ENCODE measurements around the gene SELENON. TPM values are rescaled to one million over a fixed set of nuclear protein-coding genes. Genes with fewer than 3 reads are reported as not detected.

The SELENON gene
- polyA plus RNA-seq, 2 of the 4 experiments (the other 2 are of a cell fraction), result 16.6 to 41.1 TPM

GRCh38 chr1:25782608-25783201 lies 17.3 kb upstream of the SELENON start:
- CTCF ChIA-PET, result interaction anchor here (1.2 kb wide), 1 partner anchor 13 kb away, joined by 4 read pairs; no protein-coding TSS in a partner anchor
- FAIRE-seq (no peak), DNase-seq (ENCODE audit: low read depth in 1 of 2, low spot score in 1 of 2) (no peak), ATAC-seq (no peak)
- peaks cover 17% of the 10 kb centered on the region for H3K4me1 ChIP-seq
- TF ChIP-seq, protein P1, sequence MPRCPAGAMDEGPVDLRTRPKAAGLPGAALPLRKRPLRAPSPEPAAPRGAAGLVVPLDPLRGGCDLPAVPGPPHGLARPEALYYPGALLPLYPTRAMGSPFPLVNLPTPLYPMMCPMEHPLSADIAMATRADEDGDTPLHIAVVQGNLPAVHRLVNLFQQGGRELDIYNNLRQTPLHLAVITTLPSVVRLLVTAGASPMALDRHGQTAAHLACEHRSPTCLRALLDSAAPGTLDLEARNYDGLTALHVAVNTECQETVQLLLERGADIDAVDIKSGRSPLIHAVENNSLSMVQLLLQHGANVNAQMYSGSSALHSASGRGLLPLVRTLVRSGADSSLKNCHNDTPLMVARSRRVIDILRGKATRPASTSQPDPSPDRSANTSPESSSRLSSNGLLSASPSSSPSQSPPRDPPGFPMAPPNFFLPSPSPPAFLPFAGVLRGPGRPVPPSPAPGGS (IDR thresholded peaks at IDR 0.05), result no peak
- TF ChIP-seq POLR2AphosphoS2 (conservative IDR thresholded peaks at IDR 0.05; ENCODE audit: low read length), result no peak
- TF ChIP-seq, protein P2, sequence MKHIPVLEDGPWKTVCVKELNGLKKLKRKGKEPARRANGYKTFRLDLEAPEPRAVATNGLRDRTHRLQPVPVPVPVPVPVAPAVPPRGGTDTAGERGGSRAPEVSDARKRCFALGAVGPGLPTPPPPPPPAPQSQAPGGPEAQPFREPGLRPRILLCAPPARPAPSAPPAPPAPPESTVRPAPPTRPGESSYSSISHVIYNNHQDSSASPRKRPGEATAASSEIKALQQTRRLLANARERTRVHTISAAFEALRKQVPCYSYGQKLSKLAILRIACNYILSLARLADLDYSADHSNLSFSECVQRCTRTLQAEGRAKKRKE (CRISPR knock-in tag; IDR thresholded peaks at IDR 0.05; ENCODE audit: low read depth), result no peak
- no peak overlapping the region for H3K4me2 ChIP-seq
- POLR2A ChIA-PET, result no interaction called here
- H3K4me3 ChIP-seq, result no peak overlapping the region
- H3K9me3 ChIP-seq, result no peaks in the 10 kb centered on the region
- no peak overlapping the region for H3K27ac ChIP-seq
- 83% methylated on average over 16 of the region's 18 CpGs for WGBS (ENCODE audit: missing lambda C conversion rate)

GRCh38 chr1:25784575-25785051 lies 15.4 kb upstream of the SELENON start:
- Histone ChIP-seq H3K4me1 (peaks cover 17% of the 10 kb centered on the region), H3K4me2 (no peak overlapping the region), H3K27ac (no peak overlapping the region), H3K4me3 (no peak overlapping the region), H3K9me3 (no peaks in the 10 kb centered on the region)
- ATAC-seq, result no peak
- no peak for TF ChIP-seq CBX2 (IDR thresholded peaks at IDR 0.05; ENCODE audit: borderline replicate concordance, low read depth)
- no peak for TF ChIP-seq FOSB (CRISPR knock-in tag; IDR thresholded peaks at IDR 0.05)
- no peak for TF ChIP-seq FOXS1 (CRISPR knock-in tag; IDR thresholded peaks at IDR 0.05)
- TF ChIP-seq, protein P2 (CRISPR knock-in tag; IDR thresholded peaks at IDR 0.05; ENCODE audit: low read depth), result no peak
- TF ChIP-seq MYC (IDR thresholded peaks at IDR 0.05; ENCODE audit: borderline replicate concordance, low read length), result no peak
- no peak for DNase-seq (ENCODE audit: low read depth in 1 of 2, low spot score in 1 of 2)
- no peak for FAIRE-seq
- POLR2A ChIA-PET, result no interaction called here
- CTCF ChIA-PET, result no interaction called here
- 75% methylated on average over 9 of the region's 9 CpGs for WGBS (ENCODE audit: missing lambda C conversion rate)

DNA sequence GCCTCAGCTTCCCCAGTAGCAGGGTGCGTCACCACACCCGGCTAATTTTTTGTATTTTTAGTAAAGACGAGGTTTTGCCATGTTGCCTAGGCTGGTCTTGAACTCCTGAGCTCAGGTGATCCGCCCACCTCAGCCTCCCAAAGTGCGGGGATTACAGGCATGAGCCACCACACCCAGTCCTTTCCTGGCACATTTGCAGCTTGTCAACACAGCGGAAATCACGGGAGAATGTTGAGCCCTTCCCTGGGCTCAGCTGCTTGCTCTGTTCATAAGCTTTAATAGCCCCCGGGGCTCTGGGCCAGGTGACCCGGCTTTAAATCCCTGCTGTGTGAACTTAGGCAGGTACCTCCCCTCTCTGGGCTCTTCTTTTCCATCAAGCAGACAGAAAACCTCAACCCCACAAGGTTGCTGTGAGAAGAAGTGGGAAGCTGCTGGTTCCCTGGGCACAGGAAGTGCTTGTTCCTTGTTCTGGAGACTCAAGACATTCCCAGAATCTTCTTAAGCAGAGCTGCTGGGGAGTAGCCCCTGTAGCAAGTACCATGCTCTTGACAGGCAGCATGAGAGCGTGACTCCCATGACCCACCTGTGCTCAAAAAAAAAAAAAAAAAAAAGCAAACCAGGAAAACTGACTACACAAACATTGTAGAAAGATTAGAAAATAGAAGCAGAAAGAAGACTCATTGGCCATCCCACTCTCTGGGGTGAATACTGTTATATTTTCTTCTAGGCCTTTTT lies 14.5 kb upstream of the SELENON start:
- H3K4me2 ChIP-seq, result no peak overlapping the region
- DNase-seq (ENCODE audit: low read depth in 1 of 2, low spot score in 1 of 2) (no peak), FAIRE-seq (no peak), ATAC-seq (no peak)
- WGBS (ENCODE audit: missing lambda C conversion rate), result 88% methylated on average over 8 of the region's 10 CpGs
- CTCF ChIA-PET, result no interaction called here
- no peaks in the 10 kb centered on the region for H3K9me3 ChIP-seq
- no peak overlapping the region for H3K27ac ChIP-seq
- TF ChIP-seq MAZ (IDR thresholded peaks at IDR 0.05; ENCODE audit: borderline replicate concordance, low read depth, low read length), result no peak
- TF ChIP-seq FOSB (CRISPR knock-in tag; IDR thresholded peaks at IDR 0.05), result no peak
- TF ChIP-seq, protein P3, sequence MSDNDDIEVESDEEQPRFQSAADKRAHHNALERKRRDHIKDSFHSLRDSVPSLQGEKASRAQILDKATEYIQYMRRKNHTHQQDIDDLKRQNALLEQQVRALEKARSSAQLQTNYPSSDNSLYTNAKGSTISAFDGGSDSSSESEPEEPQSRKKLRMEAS (IDR thresholded peaks at IDR 0.05), result no peak
- no peak for TF ChIP-seq HDAC2 (IDR thresholded peaks at IDR 0.05)
- no peak overlapping the region for H3K4me3 ChIP-seq
- POLR2A ChIA-PET, result no interaction called here
- peaks cover 12% of the 10 kb centered on the region for H3K4me1 ChIP-seq

DNA sequence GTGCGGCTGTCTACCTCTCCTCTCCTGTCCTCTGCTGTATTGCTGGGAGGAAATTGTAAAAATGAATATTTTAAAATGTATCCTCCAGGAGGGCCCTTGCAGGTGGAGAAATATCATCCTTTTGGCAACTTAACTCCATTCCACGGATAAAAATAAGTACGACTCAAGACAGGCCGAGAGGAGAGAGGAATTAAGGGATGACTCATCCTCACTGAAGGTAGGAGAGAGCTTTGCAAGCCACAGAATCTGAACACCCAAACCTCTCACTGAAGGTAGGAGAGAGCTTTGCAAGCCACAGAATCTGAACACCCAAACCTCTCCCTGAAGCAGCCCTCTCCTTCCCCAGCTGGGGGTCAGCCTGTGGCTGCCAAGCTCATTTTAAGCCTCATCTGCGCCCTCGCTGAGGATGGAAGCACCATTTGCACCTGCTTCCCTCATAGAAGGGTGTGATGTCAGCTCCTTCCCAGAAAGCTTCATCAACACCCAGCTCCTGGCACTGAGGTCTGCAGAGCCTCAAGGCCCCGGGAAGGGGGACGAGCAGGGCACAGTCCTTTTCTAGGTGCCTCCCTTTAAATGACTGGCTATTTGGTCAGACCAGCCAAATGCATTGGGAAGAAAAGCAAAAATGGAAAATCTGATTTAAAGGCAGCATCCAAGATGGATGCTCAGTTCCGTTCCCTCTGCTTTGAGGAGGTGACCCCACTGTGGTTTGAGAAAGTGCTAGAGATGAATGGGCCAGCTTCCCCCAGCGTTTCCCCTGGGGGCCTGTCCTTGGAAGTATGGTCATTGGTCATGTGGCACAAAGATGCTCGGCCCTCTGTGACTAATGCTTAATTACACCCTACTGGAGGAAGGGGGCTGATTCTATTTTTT lies 12.9 kb upstream of the SELENON start:
- Histone ChIP-seq H3K4me2 (no peak overlapping the region), H3K9me3 (no peaks in the 10 kb centered on the region), H3K4me3 (no peak overlapping the region), H3K27ac (no peak overlapping the region), H3K4me1 (peaks cover 6% of the 10 kb centered on the region; the same call in 2 of the 3 replicates)
- POLR2A ChIA-PET, result no interaction called here
- WGBS (ENCODE audit: missing lambda C conversion rate), result 44% methylated on average over 10 of the region's 11 CpGs
- TF ChIP-seq KDM1A (IDR thresholded peaks at IDR 0.05; ENCODE audit: low read depth), result no peak
- TF ChIP-seq, protein P1 (IDR thresholded peaks at IDR 0.05), result no peak
- no peak for TF ChIP-seq ESRRA (IDR thresholded peaks at IDR 0.05; ENCODE audit: borderline replicate concordance, low read length)
- no peak for TF ChIP-seq SMC3 (IDR thresholded peaks at IDR 0.05)
- no peak for TF ChIP-seq FOSL2 (IDR thresholded peaks at IDR 0.05)
- peak; percentile 56; the same call in 1 of the 2 replicates for TF ChIP-seq FOSL2 (CRISPR knock-in tag; IDR thresholded peaks at IDR 0.05)
- no peak for TF ChIP-seq FOXS1 (CRISPR knock-in tag; IDR thresholded peaks at IDR 0.05)
- no peak for FAIRE-seq
- 0 out of 6 replicates have a peak, but pooled peaks of 1 of the 2 experiments have one; percentile 47 for ATAC-seq
- CTCF ChIA-PET, result interaction anchor here (1.1 to 2.3 kb wide), 6 partner anchors 9 to 246 kb away, joined by 3 to 6 read pairs (median 4); no protein-coding TSS in a partner anchor
- no peak for DNase-seq (ENCODE audit: low read depth in 1 of 2, low spot score in 1 of 2)
